Embryonic facial prominence (tissue), 1 donor: ENCODE results near the gene GPC3.
"Not testable (repeated sequence)": the region's sequence is repeated elsewhere in the genome, so short reads cannot be mapped to it uniquely, and the experiment has no call there.

Experiments
- DNase-seq: peaks from one replicate; pipeline ENCODE4 v3.0.0-alpha.2; 2016; ENCODE audit errors: extremely low spot score

GPC3 gene

GRCh38 chrX:133563705-133564104, 421.7 kb downstream of the GPC3 start:
- no peak for DNase-seq

- DNase-seq, result no peak
Measured at GRCh38 chrX:133561251-133561650, 424.1 kb downstream of the GPC3 start.

GRCh38 chrX:133559909-133560308, 425.5 kb downstream of the GPC3 start:
- DNase-seq, result no peak

- DNase-seq, result no peak
Measured at GRCh38 chrX:133555782-133556458, 429.5 kb downstream of the GPC3 start.

- DNase-seq, result no peak
Measured at GRCh38 chrX:133550665-133551485, 434.5 kb downstream of the GPC3 start.

GRCh38 chrX:133549295-133549933, 436.0 kb downstream of the GPC3 start:
- no peak for DNase-seq

- DNase-seq, result no peak
Measured at GRCh38 chrX:133546441-133546840, 439.0 kb downstream of the GPC3 start.

- no peak for DNase-seq
Measured at GRCh38 chrX:133544778-133545177, 440.6 kb downstream of the GPC3 start.

- no peak for DNase-seq
Measured at GRCh38 chrX:133544115-133544514, 441.3 kb downstream of the GPC3 start.

- DNase-seq, result no peak
Measured at GRCh38 chrX:133543654-133544053, 441.7 kb downstream of the GPC3 start.

- no peak for DNase-seq
Measured at GRCh38 chrX:133542476-133542875, 442.9 kb downstream of the GPC3 start.

- DNase-seq, result no peak
Measured at GRCh38 chrX:133541021-133541420, 444.4 kb downstream of the GPC3 start.

GRCh38 chrX:133538148-133538547, 447.2 kb downstream of the GPC3 start:
- no peak for DNase-seq

GRCh38 chrX:133537142-133537541, 448.3 kb downstream of the GPC3 start:
- no peak for DNase-seq

GRCh38 chrX:133535066-133535465, 450.3 kb downstream of the GPC3 start:
- DNase-seq, result no peak

GRCh38 chrX:133534172-133534571, 451.2 kb downstream of the GPC3 start:
- DNase-seq, result no peak

- no peak for DNase-seq
Measured at GRCh38 chrX:133533249-133533648, 452.1 kb downstream of the GPC3 start.

GRCh38 chrX:133530960-133531359, 454.4 kb downstream of the GPC3 start:
- DNase-seq, result no peak

- no peak for DNase-seq
Measured at GRCh38 chrX:133529578-133529977, 455.8 kb downstream of the GPC3 start.

GRCh38 chrX:133527825-133528224, 457.6 kb downstream of the GPC3 start:
- no peak for DNase-seq

- DNase-seq, result no peak
Measured at GRCh38 chrX:133527415-133527814, 458.0 kb downstream of the GPC3 start.

GRCh38 chrX:133526773-133527172, 458.6 kb downstream of the GPC3 start:
- DNase-seq, result not testable (repeated sequence)

- DNase-seq, result no peak
Measured at GRCh38 chrX:133523526-133523925, 461.9 kb downstream of the GPC3 start.
